ENCODE measurements around the gene LITAF. TPM values are rescaled to one million over a fixed set of nuclear protein-coding genes. Genes with fewer than 3 reads are reported as not detected.

Gene LITAF
- total RNA-seq: 124 and 126 TPM in 2 replicates

DNA sequence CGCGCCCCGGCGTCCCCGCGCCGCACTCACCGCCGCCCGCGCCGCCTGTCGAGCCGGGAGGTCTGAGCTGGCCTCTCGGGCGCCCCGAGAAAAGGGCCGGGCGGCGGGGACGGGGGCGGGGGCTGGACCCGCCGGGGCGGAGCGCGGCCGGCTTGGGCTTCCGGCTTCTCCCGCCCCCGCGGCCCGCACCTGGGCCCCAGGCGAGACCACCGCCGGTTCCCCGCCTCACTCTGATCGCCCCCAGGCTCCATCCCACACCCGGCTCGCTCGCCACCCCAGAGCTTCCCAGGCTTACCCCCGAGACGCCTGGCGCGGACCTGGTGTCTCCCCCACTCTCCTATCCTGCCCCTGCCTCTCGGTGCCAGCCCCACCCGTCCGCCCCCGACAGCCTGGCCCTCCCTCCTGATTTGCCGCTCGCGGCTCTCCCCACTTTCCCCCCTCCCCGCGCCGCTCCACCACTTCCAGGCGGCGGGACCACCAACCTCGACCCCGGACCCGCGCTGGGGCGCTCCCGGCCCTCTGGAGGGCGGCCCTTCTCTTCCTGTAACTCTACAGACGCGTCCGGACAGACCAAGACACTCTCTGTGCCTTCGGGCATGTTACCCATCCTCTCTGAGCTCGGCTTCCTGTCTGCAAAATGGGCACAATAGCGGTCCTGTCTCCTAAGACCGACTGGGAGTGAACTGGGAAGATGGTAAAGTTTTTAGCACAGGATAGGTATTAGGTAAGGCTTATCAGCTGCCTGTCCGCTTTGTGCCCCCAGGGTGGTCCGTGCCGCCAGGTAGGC is at the start of gene LITAF:
Gene LITAF, minus strand, starts transcription at position 64 of the 787 bp plus-strand sequence. CDS start 30,189 bp downstream, outside the sequence.
- DNase-seq (peak; percentile 71), ATAC-seq (ENCODE audit: low read depth) (peak; percentile 60)
- no peak for TF ChIP-seq CTCF (IDR thresholded peaks at IDR 0.05)
- ChIA-PET CTCF (interaction anchor here (0.7 to 1.2 kb wide), 4 partner anchors 11 to 101 kb away, joined by 3 to 4 read pairs (median 3); no protein-coding TSS in a partner anchor), POLR2A (interaction anchor here (0.6 to 3.2 kb wide), 28 partner anchors 11 to 616 kb away, joined by 3 to 40 read pairs (median 6); partner anchors contain the start of genes RSL1D1, SNN, SOCS1 and TXNDC11)
- intact Hi-C loops (cut with micrococcal nuclease): loop anchor here (1.0 to 10.0 kb wide), 8 partner anchors 10 to 712 kb away; partner anchors contain the start of gene CIITA
- Mint-ChIP-seq H3K4me3 (peak within 1 kb of the TSS; percentile 91), H3K27me3 (no peaks in the 10 kb centered on the region), H3K27ac (peak within 1 kb of the TSS; percentile 94), H3K4me1 (peaks cover 48% of the 10 kb centered on the region), H3K36me3 (ENCODE audit: low read depth) (peaks cover 17% of the 10 kb centered on the region), H3K9me3 (no peaks in the 10 kb centered on the region)

DNA sequence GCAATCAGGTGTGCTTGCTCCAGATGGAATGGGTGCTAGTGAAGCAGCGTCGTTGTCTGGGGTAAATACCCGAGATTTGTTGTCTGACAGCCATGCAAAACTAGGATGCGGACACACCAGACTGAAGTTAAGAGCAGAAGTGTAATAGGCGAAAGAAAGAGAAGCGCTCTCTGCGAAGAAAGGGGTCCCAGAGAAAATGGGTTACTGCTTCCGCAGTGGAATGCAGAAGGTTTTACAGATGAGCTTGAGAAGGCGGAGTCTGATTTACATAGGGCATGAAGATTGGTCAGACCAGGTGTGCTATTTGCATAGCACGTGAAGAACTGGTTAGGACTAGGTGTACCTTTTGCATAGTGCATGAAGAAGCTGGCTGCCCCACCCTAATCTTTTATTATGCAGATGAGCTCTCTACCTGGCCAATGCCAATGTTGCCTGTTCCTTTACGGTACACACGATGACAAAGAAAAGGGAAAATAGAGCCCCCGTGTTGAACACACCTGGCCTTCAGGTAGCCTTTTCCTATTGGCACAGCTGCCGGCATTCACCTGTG is 49.5 kb upstream of the LITAF start:
- no peak for TF ChIP-seq CTCF (IDR thresholded peaks at IDR 0.05)
- H3K27me3 Mint-ChIP-seq: no peaks in the 10 kb centered on the region
- H3K36me3 Mint-ChIP-seq (ENCODE audit: low read depth): no peaks in the 10 kb centered on the region
- no peaks in the 10 kb centered on the region for H3K9me3 Mint-ChIP-seq
- POLR2A ChIA-PET: interaction anchor here (0.6 to 1.3 kb wide), 3 partner anchors 15 to 142 kb away, joined by 3 to 4 read pairs (median 3); no protein-coding TSS in a partner anchor
- intact Hi-C loops (cut with micrococcal nuclease): no loop called here
- DNase-seq (no peak), ATAC-seq (ENCODE audit: low read depth) (no peak)
- peaks cover 15% of the 10 kb centered on the region for H3K4me1 Mint-ChIP-seq
- CTCF ChIA-PET: interaction anchor here (1.1 to 1.9 kb wide), 3 partner anchors 104 to 229 kb away, joined by 3 to 7 read pairs (median 3); no protein-coding TSS in a partner anchor
- H3K27ac Mint-ChIP-seq: no peak overlapping the region
- H3K4me3 Mint-ChIP-seq: no peak overlapping the region

GRCh38 chr16:11635679-11636171 is 49.0 kb upstream of the LITAF start:
- DNase-seq (no peak), ATAC-seq (ENCODE audit: low read depth) (no peak)
- TF ChIP-seq CTCF (IDR thresholded peaks at IDR 0.05): no peak
- no peaks in the 10 kb centered on the region for H3K27me3 Mint-ChIP-seq
- no peaks in the 10 kb centered on the region for H3K36me3 Mint-ChIP-seq (ENCODE audit: low read depth)
- H3K4me3 Mint-ChIP-seq: no peak overlapping the region
- ChIA-PET CTCF (interaction anchor here (1.1 to 1.9 kb wide), 3 partner anchors 104 to 229 kb away, joined by 3 to 7 read pairs (median 3); no protein-coding TSS in a partner anchor), POLR2A (interaction anchor here (0.6 to 1.3 kb wide), 4 partner anchors 14 to 141 kb away, joined by 3 to 7 read pairs (median 4); no protein-coding TSS in a partner anchor)
- H3K27ac Mint-ChIP-seq: no peak overlapping the region
- no peaks in the 10 kb centered on the region for H3K9me3 Mint-ChIP-seq
- intact Hi-C loops (cut with micrococcal nuclease): no loop called here
- peaks cover 15% of the 10 kb centered on the region for H3K4me1 Mint-ChIP-seq

- intact Hi-C loops (cut with micrococcal nuclease): no loop called here
- H3K4me1 Mint-ChIP-seq: peaks cover 21% of the 10 kb centered on the region
- no peak for DNase-seq
- H3K36me3 Mint-ChIP-seq (ENCODE audit: low read depth): no peaks in the 10 kb centered on the region
- ChIA-PET CTCF (interaction anchor here (1.1 kb wide), 1 partner anchor 228 kb away, joined by 3 read pairs; no protein-coding TSS in a partner anchor), POLR2A (interaction anchor here (0.5 to 1.3 kb wide), 4 partner anchors 14 to 141 kb away, joined by 3 to 7 read pairs (median 5); no protein-coding TSS in a partner anchor)
- no peaks in the 10 kb centered on the region for H3K27me3 Mint-ChIP-seq
- H3K9me3 Mint-ChIP-seq: no peaks in the 10 kb centered on the region
- TF ChIP-seq CTCF (IDR thresholded peaks at IDR 0.05): no peak
- no peak overlapping the region for H3K4me3 Mint-ChIP-seq
- no peak for ATAC-seq (ENCODE audit: low read depth)
- H3K27ac Mint-ChIP-seq: no peak overlapping the region
These were observed 48.5 kb upstream of the LITAF start for GRCh38 chr16:11635113-11635652.

Data from activated B cell treated with CpG ODN at 0.5 μM for 24 hours (primary cell).